Measurements from ENCODE around the gene ZFP92.

DNA sequence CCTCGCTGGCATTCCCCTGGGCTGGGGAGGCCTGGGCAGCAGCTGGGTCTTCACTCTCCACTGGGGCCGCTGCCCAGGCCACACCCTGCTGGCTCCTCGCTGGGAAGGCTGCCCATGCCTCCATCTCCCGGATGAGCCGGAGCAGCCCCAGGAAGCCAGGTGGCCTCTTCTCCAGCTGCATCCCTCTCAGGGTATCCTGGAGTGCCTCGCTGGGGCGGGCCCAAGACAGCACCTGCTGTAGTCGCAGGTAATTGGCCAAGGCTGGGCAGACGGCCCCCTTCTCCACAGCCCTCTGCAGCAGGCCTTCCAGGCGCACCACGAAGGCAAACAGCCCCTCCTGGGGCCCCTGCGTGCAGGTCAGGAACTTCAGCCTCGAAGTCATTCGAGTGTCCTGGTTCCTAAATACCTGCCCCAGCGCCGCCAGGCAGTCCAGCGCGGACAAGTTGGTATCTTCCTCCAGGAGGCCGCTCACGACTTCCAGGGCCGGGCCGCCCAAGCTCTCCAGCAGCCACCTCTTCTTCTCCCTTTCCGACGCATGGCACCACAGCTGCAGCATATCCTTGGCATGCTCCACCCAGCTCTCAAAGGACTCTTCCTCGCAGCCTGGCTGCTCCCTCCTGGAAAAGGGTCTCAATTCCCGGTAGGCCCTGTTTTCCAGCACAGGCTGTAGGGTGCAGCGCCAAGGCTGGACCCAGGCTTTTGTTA lies 13.9 kb upstream of the ZFP92 start:
- TF ChIP-seq FOXP2 (optimal IDR thresholded peaks at IDR 0.05; ENCODE audit: borderline replicate concordance, extremely low read depth, extremely low read length, insufficient read depth) (no peak), POLR2AphosphoS5 (IDR thresholded peaks at IDR 0.05; ENCODE audit: low read depth, low read length) (no peak), SIN3A (IDR thresholded peaks at IDR 0.05; ENCODE audit: borderline replicate concordance, insufficient read depth, low read length) (no peak), TAF1 (IDR thresholded peaks at IDR 0.05; ENCODE audit: borderline replicate concordance, insufficient read depth, low read length) (no peak)
- TF ChIP-seq, protein P1, sequence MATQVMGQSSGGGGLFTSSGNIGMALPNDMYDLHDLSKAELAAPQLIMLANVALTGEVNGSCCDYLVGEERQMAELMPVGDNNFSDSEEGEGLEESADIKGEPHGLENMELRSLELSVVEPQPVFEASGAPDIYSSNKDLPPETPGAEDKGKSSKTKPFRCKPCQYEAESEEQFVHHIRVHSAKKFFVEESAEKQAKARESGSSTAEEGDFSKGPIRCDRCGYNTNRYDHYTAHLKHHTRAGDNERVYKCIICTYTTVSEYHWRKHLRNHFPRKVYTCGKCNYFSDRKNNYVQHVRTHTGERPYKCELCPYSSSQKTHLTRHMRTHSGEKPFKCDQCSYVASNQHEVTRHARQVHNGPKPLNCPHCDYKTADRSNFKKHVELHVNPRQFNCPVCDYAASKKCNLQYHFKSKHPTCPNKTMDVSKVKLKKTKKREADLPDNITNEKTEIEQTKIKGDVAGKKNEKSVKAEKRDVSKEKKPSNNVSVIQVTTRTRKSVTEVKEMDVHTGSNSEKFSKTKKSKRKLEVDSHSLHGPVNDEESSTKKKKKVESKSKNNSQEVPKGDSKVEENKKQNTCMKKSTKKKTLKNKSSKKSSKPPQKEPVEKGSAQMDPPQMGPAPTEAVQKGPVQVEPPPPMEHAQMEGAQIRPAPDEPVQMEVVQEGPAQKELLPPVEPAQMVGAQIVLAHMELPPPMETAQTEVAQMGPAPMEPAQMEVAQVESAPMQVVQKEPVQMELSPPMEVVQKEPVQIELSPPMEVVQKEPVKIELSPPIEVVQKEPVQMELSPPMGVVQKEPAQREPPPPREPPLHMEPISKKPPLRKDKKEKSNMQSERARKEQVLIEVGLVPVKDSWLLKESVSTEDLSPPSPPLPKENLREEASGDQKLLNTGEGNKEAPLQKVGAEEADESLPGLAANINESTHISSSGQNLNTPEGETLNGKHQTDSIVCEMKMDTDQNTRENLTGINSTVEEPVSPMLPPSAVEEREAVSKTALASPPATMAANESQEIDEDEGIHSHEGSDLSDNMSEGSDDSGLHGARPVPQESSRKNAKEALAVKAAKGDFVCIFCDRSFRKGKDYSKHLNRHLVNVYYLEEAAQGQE (IDR thresholded peaks at IDR 0.05; ENCODE audit: insufficient read depth in 1 of 2, low read depth in 2 of 2, low read length in 2 of 2), result no peak

Measured in PFSK-1 (cell line).